Epithelial cell of proximal tubule (primary cell): Measurements from ENCODE around the gene DOCK6. TPM values are rescaled to one million over a fixed set of nuclear protein-coding genes. Genes with fewer than 3 reads are reported as not detected.

Source experiments
- DNase-seq: peaks from one replicate; pipeline ENCODE4 v3.0.0-alpha.2; 2011; ENCODE audit warnings: low read depth
- H3K4me3 ChIP-seq: 2 replicates; pipeline ENCODE4 v1.5.1; 2011; ENCODE audit warnings: low read depth, mild to moderate bottlenecking, low read length
- total RNA-seq: library from RNA; depleted of rRNA; stranded (reverse); fragments of >200 nt; gene quantifications from 2 replicates; pipeline ENCODE4 v1.2.3, GENCODE V29; 2015
- TF ChIP-seq, protein P1 (sequence below): conservative IDR thresholded peaks from 2 replicates; pipeline ENCODE4 v1.5.1; 2012; ENCODE audit warnings: low read depth, mild to moderate bottlenecking, low read length

Gene DOCK6
- total RNA-seq, 1 donor from 2014 or later = 17.2 TPM

DNA sequence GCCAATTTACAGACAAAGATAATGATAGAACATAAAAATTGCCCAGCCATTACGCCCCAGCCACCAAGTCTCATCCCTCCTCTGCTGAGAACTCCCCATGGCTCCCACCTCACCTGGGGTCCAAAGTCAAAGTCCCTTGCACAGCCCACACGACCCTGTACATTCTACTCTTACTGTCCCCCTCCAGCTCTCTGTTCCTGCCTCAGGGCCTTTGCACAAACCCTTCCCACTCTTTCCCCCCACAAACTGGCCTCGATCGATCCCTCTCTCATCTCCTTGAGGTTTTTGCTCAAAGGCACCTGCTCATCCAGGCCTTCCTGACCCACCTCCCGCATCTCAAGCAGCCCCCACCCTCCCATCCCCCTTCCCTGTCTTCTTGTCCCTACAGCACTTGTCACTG lies 1.3 kb downstream of the DOCK6 start:
- H3K4me3 ChIP-seq = no peak overlapping the region
- TF ChIP-seq, protein P1, sequence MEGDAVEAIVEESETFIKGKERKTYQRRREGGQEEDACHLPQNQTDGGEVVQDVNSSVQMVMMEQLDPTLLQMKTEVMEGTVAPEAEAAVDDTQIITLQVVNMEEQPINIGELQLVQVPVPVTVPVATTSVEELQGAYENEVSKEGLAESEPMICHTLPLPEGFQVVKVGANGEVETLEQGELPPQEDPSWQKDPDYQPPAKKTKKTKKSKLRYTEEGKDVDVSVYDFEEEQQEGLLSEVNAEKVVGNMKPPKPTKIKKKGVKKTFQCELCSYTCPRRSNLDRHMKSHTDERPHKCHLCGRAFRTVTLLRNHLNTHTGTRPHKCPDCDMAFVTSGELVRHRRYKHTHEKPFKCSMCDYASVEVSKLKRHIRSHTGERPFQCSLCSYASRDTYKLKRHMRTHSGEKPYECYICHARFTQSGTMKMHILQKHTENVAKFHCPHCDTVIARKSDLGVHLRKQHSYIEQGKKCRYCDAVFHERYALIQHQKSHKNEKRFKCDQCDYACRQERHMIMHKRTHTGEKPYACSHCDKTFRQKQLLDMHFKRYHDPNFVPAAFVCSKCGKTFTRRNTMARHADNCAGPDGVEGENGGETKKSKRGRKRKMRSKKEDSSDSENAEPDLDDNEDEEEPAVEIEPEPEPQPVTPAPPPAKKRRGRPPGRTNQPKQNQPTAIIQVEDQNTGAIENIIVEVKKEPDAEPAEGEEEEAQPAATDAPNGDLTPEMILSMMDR = no peak
- DNase-seq = no peak

DNA sequence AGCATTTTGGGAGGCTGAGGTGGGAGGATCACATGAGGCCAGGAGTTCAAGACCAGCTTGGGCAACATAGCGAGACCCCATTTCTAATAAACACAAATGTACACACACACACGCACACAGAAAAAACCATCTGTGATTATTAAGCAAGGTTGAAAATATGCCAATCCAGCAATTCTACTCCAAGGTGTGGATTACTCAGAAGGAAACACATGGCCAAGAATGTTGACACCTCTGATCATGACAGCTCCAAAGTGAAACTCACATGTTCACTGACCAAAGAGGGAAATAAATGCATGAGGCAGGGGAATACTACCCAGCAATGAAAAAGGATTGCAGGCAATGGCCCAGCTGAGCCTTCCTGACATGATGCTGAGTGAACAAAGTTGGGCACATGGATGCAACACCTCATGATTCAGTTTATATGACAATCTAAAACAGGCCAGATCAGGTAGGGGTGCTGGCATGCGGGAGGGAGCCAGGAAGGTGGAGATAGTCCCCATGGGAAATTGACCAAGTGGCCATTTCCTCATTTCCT lies 4.4 kb downstream of the DOCK6 start:
- H3K4me3 ChIP-seq = no peak overlapping the region
- TF ChIP-seq, protein P1 = no peak
- no peak for DNase-seq

DNA sequence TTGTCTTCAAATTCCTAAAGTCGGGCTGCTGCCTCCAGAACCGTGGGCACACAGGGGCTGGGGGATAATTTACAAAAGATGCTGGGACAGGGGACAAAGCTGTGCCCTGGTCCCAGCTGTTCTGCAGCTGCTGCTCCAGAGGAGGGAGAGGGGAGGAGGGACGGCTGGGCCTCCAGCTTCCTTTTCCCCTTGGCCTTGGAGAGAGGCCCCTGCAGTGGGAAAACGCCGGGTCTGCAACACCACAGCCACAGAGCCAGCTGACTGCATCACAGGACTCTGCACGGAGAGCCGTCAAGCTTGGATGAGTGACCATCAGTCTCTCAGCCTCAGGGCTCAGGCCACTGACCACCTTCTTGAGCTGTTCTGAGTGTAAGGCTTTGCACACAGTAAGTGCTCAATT lies 6.1 kb downstream of the DOCK6 start:
- no peak overlapping the region for H3K4me3 ChIP-seq
- TF ChIP-seq, protein P1 = no peak
- DNase-seq = no peak

DNA sequence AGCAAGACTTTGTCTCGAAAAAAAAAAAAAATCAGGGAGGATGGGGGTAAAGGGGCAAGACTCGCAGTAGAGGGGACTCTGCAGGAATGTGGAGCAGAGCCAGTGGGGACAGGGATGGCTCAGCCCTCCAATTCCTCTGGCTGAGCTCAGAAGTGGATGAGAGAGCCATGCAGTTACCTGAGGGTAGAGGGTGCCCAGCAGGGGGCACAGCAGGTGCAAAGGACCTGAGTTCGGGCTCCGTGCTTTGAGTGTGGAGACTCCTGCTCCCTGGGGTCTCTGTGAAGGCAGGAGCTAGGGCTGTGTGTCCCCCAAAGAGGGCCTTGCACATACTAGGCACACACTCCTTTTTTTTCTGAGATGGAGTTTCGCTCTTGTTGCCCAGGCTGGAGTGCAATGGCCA lies 7.7 kb downstream of the DOCK6 start:
- no peak overlapping the region for H3K4me3 ChIP-seq
- TF ChIP-seq, protein P1 = peak; percentile 43
- no peak for DNase-seq

DNA sequence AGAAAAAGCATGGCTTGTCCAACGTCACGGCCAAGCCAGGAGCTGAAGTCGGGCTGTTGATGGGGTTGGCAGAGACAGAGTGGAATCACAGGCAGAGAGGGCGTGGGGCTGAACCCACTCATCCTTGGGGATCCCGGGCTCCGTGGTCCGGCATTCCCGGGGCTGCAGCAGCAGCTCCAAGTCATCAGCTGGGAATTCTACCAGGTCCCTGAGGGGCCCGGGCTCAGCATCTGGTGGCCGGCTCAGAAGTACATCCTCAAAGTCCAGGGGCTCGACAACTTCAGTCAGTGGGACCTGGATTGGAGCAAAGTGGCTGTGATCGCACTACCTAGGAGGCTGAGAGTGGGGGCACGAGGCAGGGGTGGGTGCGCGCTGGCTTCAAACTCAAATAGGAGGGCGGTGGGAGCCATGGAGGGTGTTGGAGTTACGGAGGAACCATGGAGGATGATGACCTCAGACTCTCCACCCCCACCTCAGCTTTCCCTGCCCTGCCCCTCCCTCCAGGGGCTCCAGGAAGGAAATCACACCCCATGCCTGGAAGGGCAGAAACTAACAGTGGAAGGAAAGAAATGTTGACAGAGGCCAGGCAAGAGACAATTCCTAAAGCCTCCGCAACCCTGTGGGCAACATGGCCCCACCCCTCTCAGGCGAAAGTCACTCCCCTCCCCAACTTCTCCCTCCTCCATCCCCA lies 9.5 kb downstream of the DOCK6 start:
- no peak for DNase-seq
- no peak overlapping the region for H3K4me3 ChIP-seq
- TF ChIP-seq, protein P1 = no peak

DNA sequence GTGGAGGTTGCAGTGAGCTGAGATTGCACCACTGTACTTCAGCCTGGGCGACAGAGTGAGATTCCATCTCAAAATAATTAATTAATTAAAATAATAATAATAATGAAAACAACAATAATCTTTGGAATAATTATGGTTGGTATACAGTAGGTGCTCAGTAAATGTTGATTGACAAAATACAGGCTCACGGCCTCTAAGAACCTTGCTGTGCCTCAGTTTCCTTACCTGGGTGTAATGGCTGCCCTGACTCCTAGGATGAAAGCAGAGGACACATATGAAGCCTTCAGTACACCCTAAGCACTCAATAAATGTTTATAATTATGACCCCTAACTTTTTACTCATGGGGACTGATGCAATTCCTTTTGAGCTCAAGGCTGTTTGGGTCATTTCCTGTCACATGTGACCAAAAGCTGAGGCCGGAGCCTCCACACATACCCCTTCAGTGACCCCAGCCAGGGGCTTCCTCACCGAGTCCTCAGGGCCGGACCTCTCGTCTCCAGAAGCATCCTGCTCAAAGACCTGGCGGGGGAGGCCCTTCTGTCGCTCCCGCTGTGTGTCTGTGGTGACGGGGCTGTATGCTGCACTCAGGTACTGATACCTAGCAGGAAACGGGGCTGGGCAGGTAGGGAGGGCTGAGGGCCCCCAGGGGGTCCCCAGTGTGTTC lies 10.5 kb downstream of the DOCK6 start:
- H3K4me3 ChIP-seq = no peak overlapping the region
- DNase-seq = no peak
- TF ChIP-seq, protein P1 = no peak

DNA sequence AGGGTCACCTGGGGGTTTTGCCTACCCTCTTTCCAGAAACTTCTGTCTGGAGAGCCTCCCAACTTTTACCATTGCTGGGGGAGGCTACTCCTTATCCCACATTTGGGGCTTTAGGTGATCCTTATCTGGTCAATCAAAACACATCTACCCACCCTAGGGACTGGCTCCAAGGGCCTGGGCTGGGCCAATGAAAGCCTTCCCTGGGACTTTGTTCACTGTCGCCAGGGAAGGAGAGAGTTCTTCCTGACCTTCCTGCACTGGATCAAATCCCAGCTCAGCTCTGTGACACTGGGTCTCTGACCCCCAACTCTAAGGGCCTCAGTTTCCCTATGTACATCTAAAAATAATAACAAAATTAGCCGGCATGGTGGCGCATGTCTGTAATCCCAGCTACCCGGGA lies 11.1 kb downstream of the DOCK6 start:
- H3K4me3 ChIP-seq = no peak overlapping the region
- TF ChIP-seq, protein P1 = no peak
- DNase-seq = no peak
